ENCODE data around the gene NR5A1.

The NR5A1 gene

DNA sequence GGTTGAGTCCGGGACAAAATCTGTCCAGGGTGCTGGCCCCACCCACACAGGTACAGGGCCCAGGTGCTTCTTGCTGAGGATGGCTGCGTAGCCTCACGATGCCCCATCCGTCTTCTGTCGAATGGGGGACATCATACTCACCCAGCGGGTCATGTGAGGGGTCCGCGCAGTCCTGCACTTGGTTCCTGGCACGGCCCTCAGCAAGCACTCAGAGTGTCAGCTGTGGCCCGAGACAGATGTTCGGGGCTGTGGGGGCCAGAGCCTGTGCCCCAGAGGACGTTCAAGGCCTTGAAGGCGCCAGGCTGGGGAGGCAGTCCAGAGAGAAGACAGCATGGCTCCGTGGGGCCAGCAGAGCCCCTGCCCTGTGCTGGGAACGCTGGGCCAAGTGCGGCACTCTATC, 27.8 kb downstream of the NR5A1 start:
- no peak for DNase-seq

DNA sequence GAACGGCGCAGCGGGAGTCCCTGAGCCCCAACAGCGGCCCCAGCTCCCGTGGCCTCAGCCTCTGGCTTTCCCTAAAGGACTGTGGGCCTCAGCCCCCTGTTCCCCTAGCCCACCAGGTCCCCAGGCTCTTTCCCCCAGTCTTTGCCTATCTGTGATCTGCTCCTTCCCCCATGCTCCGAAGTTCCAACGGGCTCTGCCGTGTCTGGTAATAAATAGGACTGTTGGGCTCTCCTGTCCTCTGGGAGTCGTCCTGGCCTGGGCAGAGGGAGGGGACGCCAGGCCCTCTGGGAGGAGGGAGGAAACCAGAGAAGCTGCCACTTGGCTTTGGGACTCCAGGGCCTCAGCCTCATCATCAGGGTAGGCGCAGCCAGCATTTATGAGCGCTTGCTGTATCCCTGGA, 28.8 kb downstream of the NR5A1 start:
- no peak for DNase-seq

DNA sequence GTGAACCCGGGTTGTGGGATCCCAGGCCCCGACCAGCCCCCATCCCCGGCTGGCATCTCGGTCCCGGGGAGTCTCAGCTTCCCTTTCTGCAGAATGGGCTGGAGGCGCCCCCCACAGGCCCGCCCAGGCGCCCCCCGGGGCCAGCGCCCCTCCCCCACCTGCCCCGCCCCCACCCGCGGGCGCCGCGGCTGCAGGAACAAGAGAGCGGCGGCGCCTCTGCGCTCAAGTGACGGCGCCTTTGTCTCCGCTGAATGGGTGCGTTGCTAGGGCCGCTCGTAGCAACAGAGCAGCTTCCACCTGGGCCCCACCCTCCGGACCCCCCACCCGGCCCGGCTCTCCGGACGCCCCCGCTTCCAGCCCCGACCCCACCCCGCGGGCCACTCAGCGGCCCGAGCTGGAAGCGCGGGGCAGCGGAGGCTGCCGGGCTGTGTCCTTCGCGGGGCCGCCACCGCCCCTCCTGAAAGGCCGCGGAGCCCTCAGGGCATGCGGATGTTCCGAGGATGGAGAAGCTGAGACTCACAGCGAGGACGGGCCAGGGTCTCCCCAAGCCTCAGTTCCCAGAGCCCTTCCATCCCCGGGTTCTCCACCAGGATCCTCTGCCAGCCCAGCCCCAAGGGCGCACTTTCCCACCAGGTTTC, 29.4 kb downstream of the NR5A1 start:
- no peak for DNase-seq

DNA sequence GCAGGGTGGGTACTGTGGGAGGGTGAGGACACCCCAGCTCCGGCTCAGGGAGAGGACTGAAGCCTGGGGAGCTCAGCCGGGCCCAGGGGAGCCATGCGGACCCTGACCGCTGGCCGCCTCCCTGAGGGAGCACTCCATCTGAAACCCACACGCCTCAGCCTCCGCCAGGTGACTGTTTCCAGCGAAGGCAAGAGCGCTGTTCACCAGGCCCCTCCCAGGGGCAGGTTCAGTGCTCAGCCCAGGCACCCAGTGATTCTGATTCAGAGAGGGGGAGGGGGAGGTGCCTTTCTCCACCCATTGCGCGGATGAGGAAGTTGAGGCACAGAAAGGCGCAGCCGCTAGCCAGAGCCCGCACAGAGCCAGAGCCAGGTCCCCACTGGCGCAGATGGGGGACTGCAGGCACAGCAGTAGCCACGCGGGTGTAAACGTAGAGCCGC, 30.0 kb downstream of the NR5A1 start:
- DNase-seq: no peak

DNA sequence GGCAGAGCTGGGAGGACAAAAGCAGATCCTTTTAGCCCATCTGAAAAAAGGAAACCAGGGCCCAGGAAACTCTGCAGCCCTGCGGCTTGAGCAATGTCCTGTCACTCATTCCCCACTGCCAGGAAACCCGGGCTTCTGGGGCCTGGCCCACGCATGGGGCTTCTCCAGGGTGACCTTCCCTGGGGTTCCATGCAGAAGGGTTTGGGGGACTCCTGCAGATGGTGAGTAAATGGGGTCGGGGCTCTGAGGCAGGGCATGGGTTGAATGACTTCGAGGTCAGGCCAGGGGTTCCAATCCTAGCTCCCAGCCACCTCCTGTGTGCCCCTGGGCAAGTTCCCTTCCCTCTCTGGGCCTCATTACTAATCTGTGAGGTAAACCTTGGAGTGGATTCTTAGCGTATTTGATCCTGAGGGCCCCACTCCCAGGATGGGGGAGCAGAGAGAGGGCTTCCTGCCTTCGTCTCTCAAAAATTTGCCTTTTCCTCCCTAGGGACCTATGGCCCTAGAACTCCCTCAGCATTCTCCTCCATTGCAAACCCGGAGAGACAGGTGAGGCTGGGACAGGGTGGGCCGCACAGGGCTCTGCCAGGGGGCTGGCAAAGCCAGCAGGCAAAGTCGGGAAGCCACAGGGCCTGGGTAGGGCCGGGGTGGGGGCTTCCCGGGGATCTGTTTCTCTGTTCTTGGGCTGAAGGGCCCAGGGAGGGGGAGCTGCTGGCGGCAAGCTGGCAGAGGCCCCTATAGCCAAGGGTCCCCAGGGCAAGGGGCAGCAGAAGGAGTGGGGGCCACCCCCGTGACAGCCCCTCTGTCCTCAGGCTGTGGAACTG, 31.1 kb downstream of the NR5A1 start:
- no peak for DNase-seq

DNA sequence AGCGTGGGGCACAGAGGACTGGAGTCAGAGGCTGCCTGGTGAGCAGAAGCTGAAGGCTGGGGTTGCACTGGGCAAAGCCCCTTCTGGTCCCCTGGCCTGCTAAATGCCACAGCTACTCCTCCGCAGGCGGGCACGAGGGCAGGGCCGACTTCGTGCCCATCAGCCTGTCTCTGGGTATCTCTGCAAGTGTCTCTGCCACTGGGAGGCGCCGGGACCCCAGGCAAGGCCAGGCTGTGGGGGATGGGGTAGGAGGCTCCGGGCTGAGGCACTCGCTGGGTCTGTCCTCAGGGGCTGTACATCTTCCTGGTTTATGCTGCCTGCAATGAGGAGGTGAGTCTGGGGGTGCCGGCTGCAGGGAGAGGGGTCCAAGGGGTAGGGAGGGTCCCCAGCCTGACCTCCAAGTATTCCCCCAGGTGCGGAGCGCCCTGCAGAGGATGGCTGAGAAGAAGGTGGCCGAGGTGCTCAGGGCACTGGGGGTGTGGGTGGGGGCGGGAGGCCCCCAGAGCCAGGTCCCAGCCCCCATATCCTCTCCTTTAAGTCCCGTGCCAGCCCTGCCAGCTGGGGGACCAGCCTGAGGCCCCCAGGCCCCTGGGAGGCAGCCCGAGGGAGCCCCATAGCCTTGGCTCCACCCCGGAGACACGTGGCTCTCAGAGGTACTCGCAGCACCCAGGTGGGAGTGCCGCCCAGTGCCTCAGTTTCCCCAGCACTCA, 31.9 kb downstream of the NR5A1 start:
- no peak for DNase-seq

DNA sequence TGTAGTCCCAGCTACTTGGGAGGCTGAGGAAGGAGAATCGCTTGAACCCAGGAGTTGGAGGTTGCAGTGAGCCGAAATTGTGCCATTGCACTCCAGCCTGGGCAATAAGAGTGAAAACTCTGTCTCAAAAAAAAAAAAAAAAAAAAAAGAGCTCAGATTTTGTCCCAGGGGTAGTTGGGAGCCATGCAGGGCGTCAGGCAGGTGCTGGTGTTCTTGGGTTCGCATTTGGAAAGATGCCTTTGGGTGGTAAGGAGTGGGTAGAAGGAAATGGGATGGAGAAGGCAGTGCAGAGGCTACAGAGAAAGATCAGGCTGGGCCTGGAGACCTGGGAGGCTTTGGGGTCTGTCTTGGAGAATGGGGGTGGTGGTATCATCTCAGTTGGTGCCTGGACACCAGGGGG, 33.0 kb downstream of the NR5A1 start:
- DNase-seq: no peak

DNA sequence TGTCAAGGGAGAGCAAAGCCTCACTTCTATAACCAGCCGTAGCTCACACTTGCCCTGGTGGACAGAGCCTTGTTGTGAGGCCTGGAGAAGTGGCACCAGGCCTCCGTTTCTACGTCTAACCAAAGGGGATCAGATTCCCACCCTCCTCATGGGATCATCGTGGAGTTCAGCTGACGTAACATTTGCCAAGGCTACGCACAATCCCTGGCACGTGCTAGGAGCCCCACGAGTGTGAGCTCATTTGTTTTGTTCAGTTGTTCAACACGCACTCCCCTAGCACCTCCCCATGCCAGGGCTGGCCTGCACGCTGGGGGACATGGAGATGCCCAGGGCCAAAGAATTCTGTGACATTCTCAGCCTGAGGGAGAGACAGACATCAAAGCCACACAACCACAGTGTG, 33.9 kb downstream of the NR5A1 start:
- DNase-seq: no peak

DNA sequence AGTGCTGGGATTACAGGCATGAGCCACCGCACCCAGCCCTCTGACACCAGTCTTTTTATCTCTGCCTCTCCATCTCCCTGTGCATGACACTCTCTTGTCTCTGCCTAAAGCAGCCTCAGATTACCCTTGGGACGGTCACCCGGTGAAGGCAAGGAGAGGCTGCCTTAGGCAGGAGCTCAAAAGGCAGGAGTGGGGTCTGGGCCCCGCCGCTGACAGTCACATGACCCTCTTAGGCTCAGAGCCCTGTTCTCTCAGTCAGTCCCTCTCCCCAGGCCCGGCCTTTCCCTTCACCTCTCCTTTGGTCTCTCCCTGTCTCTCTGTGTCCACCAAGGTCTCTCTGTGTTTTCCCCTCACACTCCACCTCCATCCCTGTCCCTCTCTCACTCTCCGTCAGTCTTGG, 34.4 kb downstream of the NR5A1 start:
- no peak for DNase-seq

DNA sequence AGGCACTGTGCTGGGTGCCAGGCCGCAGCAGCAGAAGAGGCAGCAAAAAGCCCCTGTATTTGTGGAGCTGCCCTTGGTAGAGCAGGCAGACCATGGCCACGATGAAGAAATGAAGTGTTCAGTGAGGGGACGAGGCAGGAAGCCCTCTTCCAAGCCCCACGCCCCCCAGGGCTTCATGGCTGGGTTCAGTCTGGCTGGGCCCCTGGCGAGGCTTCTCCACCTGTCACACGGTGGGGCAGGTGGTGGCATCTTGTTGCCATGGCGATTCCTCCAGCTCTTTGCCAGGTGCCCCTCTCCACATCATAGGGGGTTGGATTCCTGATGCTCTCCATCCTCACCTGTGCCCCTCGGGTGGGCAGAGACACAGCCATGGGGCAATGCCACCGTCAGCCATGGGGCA, 35.4 kb downstream of the NR5A1 start:
- no peak for DNase-seq

DNA sequence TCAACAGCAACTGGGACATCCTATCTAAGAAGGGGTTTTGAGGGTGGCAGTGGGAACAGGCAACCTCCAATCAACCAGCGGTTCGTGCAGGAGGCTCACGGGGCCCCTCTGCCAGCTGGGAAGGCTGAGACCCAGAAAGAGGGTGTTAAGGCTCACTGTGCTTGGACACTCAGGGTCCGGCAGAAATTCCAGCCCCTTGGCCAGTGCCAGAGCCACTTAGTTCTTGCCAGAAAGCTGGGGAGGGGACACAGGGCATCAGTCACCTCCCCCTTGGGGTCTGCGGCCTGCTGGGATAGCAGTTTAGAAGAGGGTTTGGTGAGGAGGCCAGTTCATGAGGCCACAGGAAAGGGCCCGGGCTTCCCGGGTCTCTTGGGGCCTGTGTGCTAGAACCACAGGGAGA, 36.5 kb downstream of the NR5A1 start:
- DNase-seq: no peak

DNA sequence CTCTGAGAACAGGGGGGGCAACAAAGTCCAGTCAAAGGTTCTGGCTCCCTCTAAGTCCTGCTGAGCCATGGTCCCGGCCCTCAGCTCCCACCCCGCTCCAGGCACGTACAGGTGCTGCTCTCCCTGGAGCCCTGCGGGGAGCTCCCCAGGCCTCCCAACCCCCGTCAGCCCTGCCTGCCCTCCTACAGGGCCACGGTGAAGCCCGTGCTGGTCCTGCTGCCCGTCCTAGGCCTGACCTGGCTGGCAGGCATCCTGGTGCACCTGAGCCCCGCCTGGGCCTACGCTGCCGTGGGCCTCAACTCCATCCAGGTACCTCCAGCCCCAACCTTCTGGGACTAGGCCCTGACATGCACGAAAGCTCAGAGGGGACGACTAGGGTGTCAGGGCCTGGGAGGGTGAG, 36.9 kb downstream of the NR5A1 start:
- DNase-seq: no peak

DNA sequence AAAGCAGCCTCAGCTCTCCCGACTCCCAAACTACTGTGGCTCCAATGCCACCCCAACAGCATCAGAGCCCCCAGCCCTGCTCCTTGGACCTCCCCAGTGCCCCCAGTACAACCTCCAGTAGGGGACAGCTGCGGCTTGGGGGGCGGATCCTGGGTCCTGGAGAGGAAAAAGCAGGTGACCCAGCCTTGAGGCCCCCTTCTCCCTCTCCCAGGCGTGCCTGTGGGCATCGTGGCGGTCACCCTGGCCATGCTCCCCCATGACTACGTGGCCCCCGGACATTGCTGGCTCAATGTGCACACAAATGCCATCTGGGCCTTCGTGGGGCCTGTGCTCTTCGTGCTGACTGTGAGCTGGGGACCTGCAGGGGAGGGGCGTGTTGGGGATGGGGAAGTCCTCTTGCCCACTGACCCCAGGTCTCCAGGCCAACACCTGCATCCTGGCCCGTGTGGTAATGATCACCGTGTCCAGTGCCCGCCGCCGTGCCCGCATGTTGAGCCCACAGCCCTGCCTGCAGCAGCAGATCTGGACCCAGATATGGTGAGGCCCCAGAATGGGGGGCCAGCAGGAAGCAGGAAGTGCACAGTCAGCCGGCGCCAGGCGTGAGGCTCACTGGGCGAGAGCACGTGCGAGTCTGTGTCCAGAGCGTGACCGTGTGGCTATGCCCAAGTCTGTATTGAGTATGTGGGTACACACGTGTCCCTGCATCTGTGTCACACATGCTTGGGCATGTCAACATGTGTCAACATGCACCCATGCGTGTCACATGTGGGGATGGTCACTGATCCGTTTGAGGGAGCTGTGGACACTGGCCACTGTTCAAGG, 38.0 kb downstream of the NR5A1 start:
- no peak for DNase-seq

DNA sequence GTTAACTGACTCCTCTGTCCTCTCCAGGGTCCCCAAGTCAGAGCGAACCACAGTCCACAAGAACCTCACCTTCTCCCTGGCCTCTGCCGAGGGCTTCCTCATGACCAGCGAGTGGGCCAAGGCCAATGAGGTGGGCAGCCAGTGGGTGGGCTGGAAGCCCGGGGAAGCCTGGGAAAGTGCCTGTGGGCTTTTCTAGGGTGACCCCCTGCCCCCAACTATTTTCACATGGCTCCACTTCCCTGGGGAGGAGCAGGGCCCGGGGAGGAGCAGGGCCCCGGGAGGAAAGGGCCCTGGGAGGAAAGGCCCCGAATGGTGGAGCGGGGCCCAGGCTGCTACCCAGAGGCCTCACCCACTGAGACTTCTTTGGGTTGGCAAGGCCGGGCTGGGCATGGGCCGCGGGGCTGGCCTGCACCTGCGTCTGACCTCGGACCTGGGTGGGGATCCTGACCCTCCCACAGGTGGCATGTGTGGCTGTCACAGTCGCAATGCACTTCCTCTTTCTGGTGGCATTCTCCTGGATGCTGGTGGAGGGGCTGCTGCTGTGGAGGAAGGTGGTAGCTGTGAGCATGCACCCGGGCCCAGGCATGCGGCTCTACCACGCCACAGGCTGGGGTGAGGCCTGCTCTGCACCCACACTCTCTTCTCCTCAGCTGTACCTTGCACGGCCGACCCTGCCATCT, 39.0 kb downstream of the NR5A1 start:
- no peak for DNase-seq

DNA sequence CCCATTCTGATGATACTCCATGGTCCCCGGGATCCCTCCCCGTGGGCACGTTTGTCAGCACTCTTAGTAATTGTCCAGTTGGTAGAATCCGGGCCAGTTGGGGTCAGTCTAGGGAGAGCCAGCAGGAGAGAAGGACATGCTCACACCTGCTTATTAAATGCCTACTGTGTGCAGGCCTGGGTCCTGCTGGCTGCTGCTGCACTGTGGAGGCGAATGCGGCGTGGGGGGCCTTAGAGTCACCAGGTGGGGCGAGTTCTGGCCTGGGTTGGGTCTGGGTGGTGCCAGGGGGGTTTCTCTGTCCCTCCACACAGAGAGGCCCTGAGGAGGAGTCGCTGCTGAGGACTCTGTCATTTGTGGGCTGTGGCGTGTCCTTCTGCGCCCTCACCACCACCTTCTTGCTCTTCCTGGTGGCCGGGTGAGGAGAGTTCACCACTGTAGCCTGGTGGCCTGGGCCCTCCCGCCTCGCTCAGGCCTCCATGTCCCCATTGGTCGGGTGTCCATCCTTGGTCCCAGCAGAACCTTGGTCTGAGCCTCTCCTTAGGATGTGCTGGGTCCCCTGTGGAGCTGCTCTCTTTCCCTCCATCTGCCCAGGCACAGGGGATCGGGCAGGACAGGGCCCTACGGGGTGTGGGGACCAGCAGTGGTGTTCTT, 39.7 kb downstream of the NR5A1 start:
- no peak for DNase-seq

DNA sequence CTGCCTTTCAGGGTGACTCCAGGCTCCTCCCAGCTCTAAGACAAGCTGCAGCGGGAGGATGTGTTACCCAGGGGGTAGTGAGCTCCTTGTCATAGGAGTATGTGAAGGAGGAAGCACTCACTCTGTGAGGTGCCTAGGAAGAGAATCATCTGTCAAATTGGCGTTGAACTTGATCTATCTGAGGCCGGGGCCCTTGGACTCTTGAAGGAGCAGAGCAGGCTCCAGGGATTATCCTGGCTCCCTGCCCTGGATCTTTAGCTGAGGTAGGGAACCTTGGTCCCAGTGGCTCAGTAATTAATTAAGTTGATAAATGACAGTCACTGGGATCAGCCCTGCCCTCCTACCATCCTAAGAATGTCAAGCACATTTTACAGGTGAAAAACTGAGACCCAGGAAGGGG, 41.5 kb downstream of the NR5A1 start:
- DNase-seq: no peak

DNA sequence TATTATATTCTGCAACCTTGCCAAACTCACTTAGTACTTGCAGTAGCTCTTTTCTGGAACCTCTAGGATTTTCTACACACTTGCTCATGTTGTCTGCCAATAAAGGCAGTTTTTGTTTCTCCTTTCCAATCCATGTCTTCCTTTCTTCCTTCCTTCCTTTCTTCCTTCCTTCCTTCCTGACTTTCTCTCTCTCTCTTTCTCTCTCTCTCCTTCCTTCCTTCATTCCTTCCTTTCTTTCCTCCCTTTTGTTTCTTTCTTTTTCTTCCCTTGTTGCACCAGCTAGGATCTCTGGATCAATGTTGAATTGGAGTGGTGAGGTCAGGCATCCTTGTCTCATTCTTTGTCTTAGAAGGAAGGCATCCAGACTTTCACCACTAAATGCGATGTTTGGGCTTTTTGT, 44.5 kb downstream of the NR5A1 start:
- no peak for DNase-seq

DNA sequence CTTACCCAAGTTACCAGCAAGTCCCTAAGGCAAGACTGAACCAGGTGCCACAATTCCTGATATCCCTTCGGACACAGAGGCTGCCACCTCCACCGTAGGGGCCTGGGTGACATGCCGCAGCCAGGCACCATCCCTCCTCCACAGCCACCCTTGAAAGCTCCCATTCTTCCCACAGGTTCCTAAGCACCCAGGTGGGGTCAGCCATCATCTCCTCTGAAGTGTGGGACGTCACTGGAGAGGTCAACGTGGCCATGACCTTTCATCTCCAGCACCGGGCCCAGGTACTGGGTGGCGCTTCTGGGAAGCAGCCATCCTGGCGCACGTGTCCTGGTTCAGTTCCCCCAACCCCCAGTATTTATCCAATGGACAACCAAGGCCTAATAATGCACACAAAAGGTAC, 48.8 kb downstream of the NR5A1 start:
- DNase-seq: no peak

DNA sequence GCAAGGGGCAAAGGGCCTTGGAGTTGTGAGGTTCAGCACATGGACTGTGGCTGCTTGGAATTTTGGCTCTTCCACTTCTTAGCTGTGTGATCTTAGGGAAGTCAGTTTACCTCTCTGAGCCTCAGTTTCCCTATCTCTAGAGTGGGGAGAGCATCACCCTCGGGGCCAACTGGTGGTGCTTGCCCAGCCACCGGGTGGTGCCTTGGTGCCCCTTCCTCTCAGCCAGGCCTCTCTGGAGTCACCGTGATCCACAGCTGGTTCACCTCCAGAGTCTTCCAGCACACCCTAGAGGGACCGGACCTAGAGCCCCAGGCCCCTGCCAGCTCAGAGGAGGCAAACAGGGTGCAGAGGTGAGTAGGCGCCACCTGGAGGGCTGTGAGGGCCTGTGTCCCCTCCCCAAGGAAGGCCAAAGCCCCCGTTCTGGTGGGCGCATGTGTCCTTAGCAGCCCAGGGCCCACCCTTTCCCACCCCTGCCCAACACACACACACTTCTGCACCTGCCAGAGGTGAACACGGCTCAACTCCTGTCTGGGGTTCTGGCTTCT, 49.2 kb downstream of the NR5A1 start:
- no peak for DNase-seq

DNA sequence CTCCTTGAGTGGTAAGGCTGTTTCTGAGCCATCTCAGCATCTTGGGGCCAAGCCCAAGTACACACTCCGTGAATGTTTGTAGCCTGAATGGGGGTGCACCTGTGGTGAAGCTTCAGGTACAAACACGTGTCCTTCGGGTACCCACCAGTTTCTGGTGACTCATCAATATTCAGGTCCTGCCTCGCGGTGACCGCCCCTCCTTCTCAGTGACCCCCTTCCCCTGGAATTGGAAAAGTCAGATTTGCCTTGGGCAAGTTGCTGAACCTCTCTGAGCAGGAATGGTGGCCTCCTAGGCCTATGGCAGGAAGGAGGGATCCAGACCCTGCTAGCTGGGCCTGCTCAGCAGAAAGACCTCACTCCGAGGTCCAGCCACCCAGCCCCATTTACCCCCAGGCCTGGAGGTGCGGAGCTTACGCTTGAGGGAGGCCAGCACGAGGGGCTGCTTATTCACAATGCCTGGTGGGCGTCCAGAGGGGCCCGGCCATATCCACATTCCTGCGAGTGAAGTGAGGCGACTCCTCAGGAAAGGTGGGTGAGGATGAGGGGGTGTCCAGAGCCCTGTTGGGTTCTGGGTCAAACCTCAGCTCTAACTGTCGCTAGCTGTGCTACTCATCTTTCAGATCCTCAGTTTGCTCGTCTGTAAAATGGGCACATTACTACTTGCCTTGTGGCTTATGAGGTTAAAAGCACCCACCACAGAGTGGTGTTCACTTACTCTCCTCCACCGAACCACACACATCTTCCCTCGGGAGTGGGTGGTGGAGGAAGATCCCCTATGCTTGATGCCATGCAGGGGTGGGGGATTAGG, 49.9 kb downstream of the NR5A1 start:
- DNase-seq: no peak

Measured in activated T-cell treated with anti-CD3 and anti-CD28 coated beads, Interleukin-2, amount 50 U/mL, for 48 hours (primary cell).